Heart left ventricle (tissue), 13 donors: Measurements from ENCODE around the gene RIC3.

Source experiments
- POLR2A ChIP-seq, 2 donors: fragments of 450-650 bp; IDR thresholded peaks; one replicate each; pipeline ENCODE4 v1.6.1; 2017; ENCODE audit warnings: antibody characterized with exemption in 2 of 2, mild to moderate bottlenecking in 2 of 2, moderate library complexity in 2 of 2
- TF ChIP-seq, protein P1 (sequence below), 12 donors: fragments of 200-600 bp; sonication (generic) in 4 of 12; IDR thresholded peaks; one replicate each; pipeline versions ENCODE4 v1.5.0 to v1.8.0; 2018 to 2022; ENCODE audit warnings: antibody characterized with exemption in 12 of 12, mild to moderate bottlenecking in 5 of 12
- donor health status: ischemic (EF 13 %, LVEDD 7.1; RV severe dilation, severe dysfunction).
- donor health status: DM: no; HTN: yes; CAD: no.
- donor health status: DM: no; HTN: no; CAD: no.
- donor health status: ischemic (EF 25% LVEDD 6.9; RV normal size, moderate dysfunction).
- donor health status: ischemic (EF 25% LVEDD 5.7; RV mildly dilated, moderate dysfunction).
- donor health status: ischemic (EF 35%, LVEDD 5.7; RV mildly dilated, moderate dysfunction).
- donor health status: nonischemic (EF 11% LVEDD 7.7; RV severe dilation, severe dysfunction).
- donor health status: DM: yes; HTN: yes; CAD: no.
- donor health status: PGD.
- donor health status: ischemic (EF 29% LVEDD 5.4; RV normal size, mild dysfunction).
- donor health status: nonischemic (EF 23%, LVEDD 6.1; RV moderate dilation, normal function).

DNA sequence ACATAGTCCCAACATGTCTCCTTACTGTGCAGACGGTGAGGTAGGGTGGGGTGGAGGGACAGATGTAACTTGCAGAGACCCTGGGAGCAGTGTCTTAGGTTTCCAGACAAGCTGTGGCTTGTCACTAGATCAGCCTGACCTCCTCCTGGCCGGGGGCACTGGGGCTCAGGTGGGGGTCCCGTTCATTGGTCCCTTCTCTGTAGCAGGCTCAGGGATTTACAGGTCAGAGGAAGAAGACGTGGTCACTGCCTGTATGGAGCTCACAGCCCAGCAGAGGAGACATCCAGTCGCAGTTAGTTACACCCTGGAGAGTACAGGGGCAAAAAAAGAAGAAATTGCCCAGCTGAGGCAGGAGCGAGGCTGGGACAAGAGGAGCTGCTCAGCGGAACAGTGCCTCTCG is 109.8 kb downstream of the RIC3 start:
- TF ChIP-seq, protein P1, sequence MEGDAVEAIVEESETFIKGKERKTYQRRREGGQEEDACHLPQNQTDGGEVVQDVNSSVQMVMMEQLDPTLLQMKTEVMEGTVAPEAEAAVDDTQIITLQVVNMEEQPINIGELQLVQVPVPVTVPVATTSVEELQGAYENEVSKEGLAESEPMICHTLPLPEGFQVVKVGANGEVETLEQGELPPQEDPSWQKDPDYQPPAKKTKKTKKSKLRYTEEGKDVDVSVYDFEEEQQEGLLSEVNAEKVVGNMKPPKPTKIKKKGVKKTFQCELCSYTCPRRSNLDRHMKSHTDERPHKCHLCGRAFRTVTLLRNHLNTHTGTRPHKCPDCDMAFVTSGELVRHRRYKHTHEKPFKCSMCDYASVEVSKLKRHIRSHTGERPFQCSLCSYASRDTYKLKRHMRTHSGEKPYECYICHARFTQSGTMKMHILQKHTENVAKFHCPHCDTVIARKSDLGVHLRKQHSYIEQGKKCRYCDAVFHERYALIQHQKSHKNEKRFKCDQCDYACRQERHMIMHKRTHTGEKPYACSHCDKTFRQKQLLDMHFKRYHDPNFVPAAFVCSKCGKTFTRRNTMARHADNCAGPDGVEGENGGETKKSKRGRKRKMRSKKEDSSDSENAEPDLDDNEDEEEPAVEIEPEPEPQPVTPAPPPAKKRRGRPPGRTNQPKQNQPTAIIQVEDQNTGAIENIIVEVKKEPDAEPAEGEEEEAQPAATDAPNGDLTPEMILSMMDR (IDR thresholded peaks at IDR 0.05): no peak
- no peak for TF ChIP-seq POLR2A (IDR thresholded peaks at IDR 0.05)
